GOT3 (cell line): ENCODE measurements around the gene TRIM66.

ENCODE experiments used
- DNase-seq: peaks from one replicate; lab custom pipeline; 2025; ENCODE audit warnings: mixed read lengths; lab: John Stamatoyannopoulos, UW

TRIM66 gene

DNA sequence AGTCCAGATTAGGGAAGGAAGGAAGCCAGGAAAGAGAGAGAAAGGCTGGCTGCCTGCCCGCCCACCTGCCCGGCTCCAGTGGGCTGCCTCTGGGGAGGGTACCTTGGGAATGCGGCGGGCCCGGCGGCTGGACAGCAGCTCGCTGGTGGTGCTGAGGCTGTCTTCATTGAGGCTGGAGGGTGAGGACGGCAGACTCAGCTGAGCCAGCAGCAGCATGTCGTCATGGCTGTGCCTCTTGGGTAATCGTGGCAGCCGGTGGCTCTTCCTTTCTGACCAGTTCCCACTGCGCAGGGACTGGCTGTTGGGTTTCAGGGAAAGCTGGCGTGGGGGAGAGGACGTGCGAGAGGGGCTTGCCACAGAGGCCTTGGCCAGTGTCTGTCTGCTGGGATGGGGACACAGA lies 33.0 kb upstream of the TRIM66 start:
- DNase-seq, result no peak

DNA sequence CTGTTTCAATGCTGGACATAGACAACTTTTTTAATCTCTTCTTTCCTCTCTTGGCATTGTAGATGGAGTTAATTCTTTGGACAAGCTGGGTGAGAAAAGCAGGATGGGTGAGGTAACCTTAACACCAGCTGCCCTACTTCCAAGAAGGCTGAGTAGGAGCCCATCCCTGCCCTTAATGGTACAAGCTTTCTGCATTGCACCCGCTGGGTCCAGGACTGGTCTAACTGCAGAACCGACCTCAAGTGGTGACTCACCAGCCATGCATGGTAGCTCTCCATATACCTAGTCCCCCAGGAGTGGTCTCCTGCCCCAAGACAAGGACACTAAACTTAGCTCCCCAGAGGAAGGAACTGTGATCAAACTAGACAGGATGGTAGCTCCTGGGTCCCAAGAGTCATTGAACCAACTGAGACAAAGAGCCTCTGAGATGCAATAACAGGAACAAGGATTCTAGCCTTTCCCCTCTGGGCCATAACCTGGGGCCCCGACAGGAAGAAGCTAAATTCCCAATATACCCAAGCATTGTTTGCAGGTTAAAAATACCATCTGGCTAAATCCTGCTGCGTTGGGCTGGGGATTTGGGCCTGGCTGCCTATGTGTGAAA lies 32.3 kb upstream of the TRIM66 start:
- no peak for DNase-seq

DNA sequence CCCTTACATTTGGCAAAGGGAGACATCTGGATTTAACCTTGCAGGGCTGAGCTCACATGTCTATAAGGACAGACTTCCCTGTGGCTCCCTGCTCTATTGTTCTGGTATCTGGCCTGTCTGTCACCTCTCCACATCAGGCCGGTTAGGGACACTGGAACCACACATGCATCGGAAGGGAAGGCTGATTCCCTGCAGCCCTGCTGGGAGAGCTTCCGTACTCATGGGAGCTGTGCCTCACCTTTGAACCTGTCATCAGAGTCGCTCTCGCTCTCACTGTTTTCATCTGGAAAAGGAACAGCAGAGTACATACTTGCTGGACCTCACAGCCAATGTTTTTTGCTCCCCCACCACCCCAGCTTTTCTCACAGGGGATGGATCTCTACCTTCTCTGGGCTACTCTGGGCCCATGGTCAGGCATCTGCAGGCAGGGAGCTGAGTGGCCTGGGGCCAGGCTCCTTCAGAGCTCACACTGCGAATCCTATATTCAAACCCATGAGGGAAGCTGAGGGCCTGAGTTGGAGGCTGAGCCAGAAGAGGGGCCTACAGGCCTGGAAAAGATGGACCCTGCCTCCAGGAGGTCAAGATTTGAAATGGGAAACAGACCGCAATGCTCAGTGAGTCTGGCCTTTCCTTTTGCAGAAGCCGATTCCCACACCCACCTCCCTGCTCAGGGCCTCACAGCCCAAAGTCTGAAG lies 31.4 kb upstream of the TRIM66 start:
- no peak for DNase-seq

DNA sequence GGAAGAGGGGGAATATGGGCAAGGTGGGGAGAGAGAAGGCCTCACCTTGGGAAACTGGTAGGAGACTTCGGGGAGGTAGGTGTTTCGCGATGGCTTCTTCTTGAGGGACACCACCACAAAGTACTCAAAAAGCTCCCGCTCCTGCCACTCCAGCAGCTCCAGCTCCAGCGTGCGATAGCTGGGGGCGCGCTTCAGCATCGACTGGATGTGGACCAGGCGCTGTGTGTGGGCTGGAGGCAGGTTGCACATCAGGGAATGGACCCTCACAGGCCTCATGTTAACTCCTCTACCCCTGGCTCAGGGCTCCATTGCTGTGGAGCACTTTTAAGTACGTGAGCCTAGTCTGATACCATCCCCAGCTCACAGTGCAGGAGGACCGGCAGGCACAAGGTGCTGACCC lies 30.0 kb upstream of the TRIM66 start:
- no peak for DNase-seq

DNA sequence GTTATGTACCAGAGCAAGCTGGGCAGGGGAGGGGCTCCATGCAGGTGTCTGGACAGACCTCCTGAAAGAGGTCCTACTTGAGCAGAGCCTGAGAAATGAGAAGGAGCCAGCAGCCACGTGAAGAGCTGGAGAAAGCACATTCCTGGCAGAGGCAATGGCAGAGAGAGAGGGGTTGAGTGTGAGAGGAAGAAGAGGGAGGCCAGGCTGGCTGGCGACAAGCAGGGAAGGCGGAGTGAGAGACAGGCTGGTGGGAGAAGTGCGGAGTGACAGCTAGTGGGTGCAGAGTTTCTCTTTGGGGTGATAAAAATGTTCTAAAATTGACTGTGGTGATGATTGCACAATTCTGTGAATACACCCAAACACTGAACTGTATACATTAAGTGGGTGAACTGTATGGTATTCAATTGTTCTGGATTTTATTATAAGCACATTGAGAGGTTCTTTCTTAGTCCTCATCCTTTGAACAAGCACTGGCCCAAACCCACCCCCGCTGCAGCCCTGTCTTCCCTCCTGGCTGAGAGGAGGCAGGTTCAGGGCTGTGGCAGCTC lies 29.5 kb upstream of the TRIM66 start:
- DNase-seq, result no peak

DNA sequence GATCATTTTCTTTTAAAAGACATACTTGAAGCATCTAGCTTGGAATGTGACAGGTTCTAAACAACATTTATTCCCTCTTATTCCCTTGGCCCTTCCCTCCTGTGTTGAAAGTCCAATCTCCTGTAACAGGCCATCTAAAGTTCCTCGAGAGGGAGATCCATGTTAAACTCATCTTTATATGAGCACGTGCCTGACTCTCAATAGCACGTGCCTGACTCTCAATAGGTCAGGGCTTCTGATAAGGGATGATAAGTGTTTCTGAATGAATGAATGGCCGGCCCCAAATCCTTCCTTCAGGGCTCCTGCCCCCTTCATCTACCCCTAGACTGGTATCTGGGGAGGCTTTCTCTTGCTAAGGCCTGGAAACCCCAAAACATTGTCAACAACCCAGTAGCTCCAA lies 27.3 kb upstream of the TRIM66 start:
- no peak for DNase-seq

DNA sequence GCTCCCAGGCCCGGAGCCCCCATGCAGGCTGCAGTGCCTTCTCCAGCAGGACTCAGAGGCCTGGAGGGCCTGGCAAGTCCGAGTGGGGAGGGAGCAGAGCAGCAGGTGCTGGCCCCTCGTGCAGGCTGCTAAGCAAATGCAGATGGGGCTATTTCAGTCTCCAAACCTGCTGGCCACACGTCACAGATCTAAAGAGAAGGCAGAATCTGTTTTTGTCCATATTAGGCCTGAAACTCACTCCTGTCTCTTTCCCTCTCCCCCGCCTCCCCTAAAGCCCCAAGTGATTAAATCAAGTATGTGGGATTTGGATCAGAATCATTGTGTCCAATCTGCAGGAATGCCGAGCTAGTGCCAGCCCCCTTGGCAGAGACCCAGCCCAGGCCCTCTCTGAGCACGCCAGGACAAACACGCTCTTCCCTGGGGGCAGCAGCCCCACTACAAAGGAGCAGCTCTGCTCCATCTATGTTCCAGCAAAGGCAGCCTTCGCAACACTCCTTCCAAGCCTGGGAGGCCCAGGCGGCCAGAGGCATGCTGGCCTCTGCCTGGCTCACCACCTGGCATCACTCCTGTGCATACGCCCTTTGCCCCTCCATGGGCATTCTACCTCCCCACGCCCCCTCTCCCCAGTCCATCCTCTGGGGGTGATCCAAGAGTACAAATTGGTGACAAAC lies 26.7 kb upstream of the TRIM66 start:
- DNase-seq, result no peak

DNA sequence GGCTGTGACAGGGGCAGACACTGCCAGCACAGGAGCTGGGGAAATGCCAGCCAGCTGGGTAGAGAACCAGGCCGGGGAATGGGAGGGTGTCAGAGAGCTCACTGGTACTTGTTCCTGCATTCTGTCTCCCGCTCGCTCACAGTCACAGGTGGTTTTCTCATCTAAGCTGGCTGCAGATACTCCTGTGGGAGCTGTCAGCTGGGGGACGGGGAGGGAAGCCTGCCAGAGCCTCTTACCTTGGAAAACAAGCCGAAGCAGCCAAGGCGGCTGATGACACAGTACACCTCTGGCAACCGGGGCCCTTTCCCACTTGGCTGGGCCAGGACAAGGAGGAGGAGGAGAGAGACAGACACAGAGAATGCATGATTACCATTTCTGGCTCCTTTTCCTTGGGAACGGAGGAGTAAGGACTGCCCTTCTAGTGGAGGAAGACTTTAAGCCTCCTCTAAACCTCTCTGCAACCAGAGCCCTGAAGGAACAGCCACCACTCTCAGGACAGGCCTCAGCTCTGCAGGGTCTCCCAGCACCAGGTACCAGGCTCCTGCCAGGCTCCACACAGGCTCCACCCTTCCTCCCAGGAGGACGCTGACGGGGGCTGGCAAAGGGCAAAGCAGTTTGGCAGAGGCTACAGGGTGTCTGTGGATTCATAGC lies 25.2 kb upstream of the TRIM66 start:
- DNase-seq, result no peak

DNA sequence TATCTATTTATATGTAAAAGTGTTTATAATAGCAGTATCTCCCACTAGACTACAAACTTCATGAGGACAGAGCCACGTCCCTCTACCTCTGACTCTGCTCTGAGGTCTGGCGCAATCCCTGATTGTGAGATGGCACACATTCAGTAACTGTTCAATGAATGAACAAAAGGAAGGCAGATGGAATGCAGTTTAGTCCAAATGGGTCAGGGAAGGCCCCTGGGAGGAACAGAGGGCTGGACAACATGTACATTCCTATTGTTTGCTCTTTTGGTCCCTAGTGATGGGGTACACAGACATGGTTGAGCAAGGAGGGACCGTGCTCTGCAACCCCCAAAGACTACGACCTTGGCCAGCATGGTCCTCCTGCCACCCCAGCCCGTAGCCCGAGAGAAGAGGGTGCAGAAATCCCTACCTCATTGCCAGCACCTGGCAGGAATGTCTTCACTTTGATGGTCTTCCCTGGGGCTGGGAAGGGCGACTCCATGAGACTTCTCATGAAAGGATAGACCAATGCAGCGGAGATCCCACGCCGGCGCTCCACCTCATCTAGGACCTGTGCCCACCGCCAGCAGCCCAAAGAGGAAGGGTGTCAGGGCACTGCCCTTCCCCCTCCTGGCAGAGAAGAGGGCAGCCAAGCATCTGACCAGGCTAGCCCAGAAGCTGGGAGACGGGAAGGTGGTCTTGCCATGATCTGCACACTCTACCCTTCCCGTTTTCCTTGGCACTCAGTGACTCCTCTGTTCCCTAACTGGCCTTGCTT lies 24.4 kb upstream of the TRIM66 start:
- no peak for DNase-seq

DNA sequence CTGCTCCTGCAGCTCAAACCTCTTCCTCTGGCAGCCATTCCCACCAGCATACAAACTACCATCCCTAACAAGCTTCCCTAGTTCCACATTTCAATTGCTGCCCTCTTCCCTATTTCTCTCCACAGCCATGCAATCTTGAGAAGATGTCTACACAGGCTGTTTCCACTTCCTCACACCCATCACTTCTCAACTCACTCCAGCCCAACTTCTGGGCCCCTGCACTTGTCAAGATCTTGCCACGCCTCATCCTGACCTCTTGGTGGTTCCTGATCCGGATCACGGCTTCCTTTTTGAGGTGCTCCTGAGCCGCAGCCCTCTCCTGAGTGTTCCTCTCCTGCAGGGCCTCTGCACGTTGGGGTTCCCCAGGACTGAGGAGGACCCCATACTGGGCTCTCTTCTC lies 22.7 kb upstream of the TRIM66 start:
- no peak for DNase-seq

DNA sequence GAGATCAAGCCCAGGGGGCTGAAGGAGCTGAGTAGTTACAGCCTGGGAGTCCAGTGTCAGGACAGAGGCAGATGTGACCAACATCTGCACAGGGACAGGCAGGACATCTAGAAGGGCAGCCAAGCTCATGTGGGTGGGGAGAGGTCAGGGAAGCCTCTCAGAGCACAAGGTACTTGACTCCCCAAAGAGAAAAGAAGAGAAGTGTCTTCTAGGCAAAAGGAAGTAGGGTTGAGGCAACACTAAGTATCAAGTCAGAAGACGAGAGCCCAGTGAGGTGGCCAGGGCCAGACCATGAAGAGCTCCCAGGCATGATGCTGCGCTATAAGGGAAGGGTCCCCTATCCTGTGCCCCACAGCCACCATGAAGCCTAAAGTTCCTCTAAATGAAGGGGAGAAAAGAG lies 21.7 kb upstream of the TRIM66 start:
- no peak for DNase-seq

DNA sequence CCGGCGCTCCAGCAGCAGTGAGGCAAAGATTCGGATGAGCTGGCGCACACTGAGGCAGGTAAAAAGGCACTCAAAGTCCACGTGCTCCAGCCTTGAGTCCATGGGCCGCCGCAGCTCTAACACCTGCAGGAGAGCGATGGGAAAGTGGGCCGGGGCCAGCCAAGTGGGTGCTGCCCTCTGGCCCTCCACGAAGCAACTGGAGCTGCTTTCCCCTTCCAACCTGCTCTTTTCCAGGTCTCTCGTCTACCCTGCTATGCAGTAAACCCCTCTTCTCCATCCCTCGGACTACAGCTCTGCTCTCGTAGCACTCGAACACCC lies 20.1 kb upstream of the TRIM66 start:
- DNase-seq, result no peak

DNA sequence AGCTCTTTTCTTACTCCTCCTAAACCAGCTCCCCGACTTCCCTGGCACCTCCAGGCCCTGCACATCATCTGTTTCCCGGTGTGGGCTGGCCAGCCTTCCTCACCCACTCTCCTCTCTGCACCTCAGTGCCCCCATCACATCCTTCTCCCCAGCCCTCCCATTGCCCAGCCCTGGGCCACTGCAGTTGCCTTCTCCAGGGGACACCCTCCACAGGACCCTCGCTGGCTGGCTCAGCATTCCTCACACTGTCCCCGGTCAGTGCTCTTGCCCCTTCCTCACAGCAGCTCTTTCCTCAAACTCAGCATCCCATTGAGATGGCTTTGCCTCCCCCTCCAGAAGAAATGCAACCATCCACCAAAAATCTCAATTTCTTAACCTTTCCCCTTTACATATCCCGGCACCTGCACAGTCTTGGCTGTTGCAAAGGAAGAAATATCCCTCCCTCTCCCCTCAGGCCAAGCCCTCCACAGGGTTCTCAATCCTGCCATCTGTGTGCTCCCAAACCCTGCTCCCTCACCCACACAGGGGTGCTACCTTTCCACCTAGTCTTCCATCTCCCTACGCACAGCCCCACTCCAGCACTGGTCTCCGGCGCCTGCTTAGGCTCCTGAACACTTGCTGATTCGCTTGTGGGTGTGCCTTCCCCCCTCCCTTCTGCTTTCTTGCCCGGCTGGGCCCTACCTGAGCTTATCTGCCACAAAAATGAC lies 19.6 kb upstream of the TRIM66 start:
- DNase-seq, result no peak

DNA sequence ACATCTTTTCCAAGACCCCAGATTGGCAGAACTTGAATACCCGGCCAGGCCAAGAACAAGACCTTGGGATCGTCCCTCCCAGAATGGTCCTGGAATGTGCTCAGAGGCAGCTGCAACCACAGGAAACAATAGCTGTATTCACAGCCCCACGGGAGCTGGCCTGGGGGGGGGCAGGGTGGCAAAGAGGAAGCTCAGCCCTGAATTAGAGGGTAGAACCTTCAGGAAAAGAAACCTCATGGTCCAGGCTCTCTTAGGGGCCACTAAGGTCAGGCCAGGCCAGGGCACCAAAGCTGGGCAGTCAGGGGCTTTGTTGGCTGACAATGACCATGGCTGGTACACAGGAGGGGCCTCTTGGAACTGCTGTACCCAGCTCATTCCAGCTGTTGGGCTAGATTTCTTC lies 17.4 kb upstream of the TRIM66 start:
- DNase-seq, result no peak

DNA sequence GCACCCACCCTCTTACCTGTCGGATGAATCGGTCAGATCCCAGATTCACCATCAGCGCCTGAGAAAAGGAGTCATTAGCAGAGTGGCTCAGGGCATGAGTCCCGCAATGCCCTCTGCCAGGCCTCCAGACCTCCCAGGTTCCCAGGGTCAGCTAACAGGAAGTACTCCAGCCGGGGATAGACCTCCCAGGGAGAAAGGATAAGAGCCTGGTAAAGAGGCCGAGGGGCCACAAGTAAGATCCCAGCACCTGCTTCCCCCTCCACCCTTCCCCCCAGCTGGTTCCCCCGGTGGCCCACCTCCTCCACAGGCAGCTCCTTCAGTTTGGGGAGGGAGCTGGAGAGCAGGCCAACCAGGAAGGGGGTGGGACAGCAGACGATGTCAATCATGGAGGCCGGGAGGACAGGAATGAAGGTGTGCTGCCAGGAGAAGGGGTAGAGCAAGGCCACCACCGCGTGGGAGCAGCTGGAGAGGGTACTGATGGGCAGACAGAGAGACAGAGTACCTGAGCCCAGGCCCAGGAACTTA lies 16.5 kb upstream of the TRIM66 start:
- no peak for DNase-seq

DNA sequence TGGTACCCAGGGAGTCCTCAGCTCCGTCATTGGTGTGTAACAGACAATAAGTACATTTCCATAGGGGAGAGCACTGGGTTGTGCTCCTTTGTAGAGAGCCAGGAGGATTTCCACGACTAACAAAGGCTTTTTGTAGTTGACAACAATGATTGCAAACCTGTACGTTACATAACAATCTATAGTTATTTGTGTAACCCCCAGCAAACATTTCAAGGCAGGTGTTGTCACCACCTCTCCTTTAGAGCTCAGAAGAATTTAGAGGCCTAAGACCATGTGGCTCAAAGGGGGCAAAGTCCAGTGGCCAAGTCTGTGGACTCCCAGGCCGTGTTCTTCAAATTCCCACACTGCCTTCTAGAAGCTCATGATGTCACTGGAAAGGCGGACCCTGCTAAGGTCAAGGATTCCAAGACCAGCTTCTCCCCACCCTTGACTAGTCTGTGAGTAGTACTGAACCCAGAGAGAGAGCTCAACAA lies 15.9 kb upstream of the TRIM66 start:
- no peak for DNase-seq

DNA sequence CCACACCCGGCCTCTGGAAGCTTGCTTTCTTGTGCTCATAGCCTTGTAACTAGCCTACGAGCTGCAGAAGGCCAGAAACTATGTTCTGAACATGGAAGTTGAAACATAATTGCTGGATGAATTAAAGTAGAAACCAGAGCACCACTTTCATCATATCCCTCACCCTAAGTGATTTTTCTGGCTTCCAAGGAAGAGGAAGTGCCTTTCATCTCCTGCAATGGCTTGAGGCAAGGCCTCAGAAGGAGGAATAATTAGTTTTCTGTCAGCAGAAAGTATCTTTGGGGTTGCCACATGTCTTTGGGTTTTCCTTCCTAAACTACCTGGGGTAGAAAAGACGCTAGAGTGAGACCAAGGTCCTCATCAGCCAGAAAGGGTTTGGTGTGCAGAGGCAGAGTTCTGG lies 14.6 kb upstream of the TRIM66 start:
- DNase-seq, result no peak

DNA sequence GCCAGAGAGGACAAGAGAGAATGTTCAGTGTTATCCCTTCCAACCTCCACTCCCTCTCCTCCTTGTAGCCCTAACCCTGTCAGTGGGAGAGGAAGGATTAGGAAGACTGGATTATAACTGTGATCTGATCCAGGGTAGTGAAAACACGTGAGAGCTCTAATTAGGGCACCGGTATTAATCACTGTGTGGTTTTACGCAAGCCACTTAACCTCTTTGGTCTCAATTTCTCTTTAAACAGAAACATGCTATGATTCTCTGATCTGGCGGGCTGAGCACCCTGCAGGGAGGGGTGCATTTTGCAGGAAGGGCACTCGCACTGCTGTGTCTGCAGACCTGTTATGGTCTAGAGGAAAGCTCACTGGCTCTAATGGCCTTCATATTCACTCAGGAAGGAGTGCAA lies 11.7 kb upstream of the TRIM66 start:
- DNase-seq, result no peak

DNA sequence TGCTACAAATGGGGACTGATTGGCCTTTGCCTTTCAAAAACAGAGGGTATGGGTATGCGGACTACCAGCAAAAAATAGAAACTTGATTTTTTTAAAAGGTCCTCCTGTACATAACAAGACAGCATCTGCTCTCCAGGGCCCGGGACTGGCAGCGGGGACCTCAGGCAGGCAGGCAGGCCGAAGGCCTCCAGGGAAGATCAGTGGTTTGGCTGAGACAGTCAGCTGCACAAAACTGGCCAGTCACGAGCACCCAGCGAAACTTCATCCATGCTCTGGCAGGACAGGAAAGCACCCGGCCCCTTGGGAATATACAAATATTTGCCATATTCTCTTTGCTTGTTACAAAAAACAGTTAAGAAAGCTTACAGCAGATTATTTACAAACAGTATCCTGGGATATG lies 11.1 kb upstream of the TRIM66 start:
- no peak for DNase-seq

DNA sequence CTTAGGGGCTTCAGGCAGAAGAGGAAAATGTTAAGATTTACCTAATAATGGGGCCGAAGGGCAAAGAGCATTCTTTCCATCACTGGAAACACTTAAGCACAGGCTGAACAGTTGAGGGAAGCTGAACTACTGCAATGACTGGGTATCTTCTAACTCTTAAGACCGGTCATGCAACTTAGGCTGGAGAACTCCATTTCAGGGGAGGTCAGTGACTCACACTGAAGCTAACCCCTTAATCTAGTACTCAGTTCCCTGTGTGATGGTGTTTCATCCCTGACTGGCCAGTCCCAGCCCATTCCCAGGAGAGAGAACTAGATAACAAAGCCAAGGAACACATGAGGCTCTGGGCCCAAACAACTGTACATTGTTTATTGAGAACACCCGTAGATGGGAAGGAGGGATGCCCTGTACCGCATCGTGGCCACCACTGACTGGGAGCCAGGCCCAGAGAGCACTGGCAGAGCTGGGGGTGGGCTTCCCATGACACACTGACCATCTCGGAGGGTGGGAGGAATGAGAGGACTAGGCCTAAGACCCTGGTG lies 10.6 kb upstream of the TRIM66 start:
- no peak for DNase-seq

DNA sequence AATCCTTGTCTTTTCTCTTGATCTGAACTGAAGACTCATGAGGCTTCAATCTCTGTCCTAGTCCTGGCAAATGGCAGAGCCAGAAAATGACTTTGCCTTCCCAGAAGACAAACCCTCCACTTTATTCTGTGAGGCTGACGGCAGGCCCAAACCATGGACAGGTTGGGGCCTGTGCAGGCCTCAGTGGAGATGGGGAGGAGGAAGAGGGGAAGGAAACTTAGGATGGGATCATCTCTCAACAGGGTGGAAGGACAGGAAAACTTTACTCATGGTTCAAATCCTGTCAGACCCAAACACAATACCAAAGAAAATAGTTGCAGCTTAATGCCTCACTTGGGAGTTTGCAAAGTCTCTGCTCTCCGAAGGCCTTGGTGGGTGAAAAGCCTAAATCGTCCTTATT lies 10.0 kb upstream of the TRIM66 start:
- DNase-seq, result no peak
